ENCODE measurements around the gene FANCM.
"Not testable (repeated sequence)": the region's sequence is repeated elsewhere in the genome, so short reads cannot be mapped to it uniquely, and the experiment has no call there.

FANCM gene

GRCh38 chr14:45140661-45141187 lies 5.0 kb downstream of the FANCM start:
- no peak for DNase-seq (ENCODE audit: low read depth)
- TF ChIP-seq, protein P1, sequence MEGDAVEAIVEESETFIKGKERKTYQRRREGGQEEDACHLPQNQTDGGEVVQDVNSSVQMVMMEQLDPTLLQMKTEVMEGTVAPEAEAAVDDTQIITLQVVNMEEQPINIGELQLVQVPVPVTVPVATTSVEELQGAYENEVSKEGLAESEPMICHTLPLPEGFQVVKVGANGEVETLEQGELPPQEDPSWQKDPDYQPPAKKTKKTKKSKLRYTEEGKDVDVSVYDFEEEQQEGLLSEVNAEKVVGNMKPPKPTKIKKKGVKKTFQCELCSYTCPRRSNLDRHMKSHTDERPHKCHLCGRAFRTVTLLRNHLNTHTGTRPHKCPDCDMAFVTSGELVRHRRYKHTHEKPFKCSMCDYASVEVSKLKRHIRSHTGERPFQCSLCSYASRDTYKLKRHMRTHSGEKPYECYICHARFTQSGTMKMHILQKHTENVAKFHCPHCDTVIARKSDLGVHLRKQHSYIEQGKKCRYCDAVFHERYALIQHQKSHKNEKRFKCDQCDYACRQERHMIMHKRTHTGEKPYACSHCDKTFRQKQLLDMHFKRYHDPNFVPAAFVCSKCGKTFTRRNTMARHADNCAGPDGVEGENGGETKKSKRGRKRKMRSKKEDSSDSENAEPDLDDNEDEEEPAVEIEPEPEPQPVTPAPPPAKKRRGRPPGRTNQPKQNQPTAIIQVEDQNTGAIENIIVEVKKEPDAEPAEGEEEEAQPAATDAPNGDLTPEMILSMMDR (conservative IDR thresholded peaks at IDR 0.05; ENCODE audit: low read length): no peak
- H3K4me3 ChIP-seq (ENCODE audit: low read length): no peak overlapping the region

- not testable (repeated sequence) for DNase-seq (ENCODE audit: low read depth); H3K4me3 ChIP-seq (ENCODE audit: low read length)
Observed at GRCh38 chr14:45142083-45142482, 6.4 kb downstream of the FANCM start.

DNA sequence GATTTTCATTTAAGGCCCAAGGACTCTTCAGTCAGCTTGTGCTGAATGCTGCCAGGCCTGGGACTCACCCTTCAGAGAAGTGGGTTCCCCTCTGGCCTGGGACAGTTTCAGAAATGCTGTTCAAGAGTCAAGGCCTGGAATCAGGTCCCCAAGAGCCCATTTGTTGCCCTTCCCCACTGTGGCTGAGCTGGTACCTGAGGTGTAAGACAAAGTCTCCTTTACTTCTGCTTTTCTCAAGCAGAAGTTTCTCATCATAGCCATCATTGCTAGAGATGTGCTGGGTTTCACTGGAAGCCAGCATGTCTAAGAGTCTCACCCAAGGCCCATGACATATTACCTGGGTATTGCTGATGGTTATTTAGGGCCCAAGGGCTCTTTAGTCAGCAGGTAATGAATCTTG lies 8.9 kb downstream of the FANCM start:
- no peak overlapping the region for H3K4me3 ChIP-seq (ENCODE audit: low read length)
- no peak for DNase-seq (ENCODE audit: low read depth)
- TF ChIP-seq, protein P1 (conservative IDR thresholded peaks at IDR 0.05; ENCODE audit: low read length): no peak

GRCh38 chr14:45145214-45145613 lies 9.5 kb downstream of the FANCM start:
- TF ChIP-seq, protein P1 (conservative IDR thresholded peaks at IDR 0.05; ENCODE audit: low read length): no peak
- H3K4me3 ChIP-seq (ENCODE audit: low read length): no peak overlapping the region
- no peak for DNase-seq (ENCODE audit: low read depth)

DNA sequence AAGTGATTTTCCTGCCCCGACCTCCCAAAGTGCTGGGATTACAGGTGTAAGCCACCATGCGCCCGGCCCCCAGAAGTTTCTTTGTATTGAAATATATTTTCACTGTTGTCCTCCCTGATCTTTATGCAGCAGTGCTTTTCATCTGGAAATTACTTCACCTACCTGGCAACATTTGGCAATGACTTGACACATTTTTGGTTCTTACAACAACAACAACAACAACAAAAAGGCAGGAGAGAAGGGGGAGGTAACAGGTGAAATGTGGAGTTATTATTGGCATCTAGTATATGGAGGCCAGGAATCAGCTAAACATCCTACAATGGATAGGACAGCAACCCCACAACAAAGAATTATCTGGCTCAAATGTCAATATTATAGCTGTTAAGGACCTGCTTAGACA lies 13.9 kb downstream of the FANCM start:
- no peak overlapping the region for H3K4me3 ChIP-seq (ENCODE audit: low read length)
- no peak for DNase-seq (ENCODE audit: low read depth)
- TF ChIP-seq, protein P1 (conservative IDR thresholded peaks at IDR 0.05; ENCODE audit: low read length): no peak

DNA sequence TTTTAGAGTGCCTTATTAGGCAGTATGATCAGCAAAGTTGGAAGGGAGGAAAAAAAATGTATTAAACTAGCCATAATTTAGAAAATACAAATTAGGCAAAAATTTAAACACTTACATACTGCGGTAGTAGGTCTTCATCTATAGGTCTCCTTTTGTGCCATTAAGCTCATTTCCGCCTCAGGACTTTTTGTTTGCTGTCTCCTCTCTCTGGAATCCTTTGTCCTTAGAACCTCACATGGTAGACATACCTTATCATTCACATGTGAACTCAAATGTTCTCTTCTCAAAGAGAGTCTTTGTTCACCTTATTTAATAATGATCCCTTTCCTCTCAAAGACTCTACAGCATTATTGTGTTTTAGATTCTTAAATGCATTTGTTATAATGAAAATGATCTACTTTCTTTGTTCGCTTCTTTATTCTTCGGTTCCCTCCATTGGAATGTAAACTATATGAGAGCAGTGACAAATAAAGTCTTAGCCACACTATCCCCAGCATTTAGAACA lies 14.7 kb downstream of the FANCM start:
- no peak for DNase-seq (ENCODE audit: low read depth)
- TF ChIP-seq, protein P1 (conservative IDR thresholded peaks at IDR 0.05; ENCODE audit: low read length): no peak
- H3K4me3 ChIP-seq (ENCODE audit: low read length): no peak overlapping the region

GRCh38 chr14:45156067-45156466 lies 20.3 kb downstream of the FANCM start:
- TF ChIP-seq, protein P1 (conservative IDR thresholded peaks at IDR 0.05; ENCODE audit: low read length): no peak
- H3K4me3 ChIP-seq (ENCODE audit: low read length): no peak overlapping the region
- no peak for DNase-seq (ENCODE audit: low read depth)

DNA sequence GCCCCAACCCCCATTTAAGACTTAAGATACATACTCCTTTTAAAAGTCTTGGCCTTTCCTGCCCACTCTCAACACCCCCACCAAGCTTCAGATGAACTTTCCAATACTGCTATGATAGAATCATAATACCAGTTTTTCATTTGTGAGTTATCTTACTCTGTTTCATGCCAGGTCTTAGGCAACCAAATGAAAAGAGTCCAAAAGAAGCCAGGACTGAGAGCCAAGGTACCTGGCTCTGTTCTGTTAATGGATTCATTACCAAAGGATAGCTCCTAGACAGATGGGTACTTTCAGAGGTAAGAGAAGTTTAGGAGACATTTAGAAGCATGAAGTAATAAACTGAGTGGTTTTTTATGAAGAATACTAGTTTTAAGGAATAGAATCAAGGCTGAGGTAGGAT lies 34.2 kb downstream of the FANCM start:
- no peak for DNase-seq (ENCODE audit: low read depth)
- no peak overlapping the region for H3K4me3 ChIP-seq (ENCODE audit: low read length)
- TF ChIP-seq, protein P1 (conservative IDR thresholded peaks at IDR 0.05; ENCODE audit: low read length): no peak

Measured in AG10803 (cell line).